ENCODE results near the gene CYTH4.

CYTH4 gene

GRCh38 chr22:37273126-37273845 lies 9.0 kb upstream of the CYTH4 start:
- DNase-seq: no peak

- no peak for DNase-seq
Observed at GRCh38 chr22:37273846-37274225, 8.5 kb upstream of the CYTH4 start.

- no peak for DNase-seq
Observed at GRCh38 chr22:37274380-37274862, 7.9 kb upstream of the CYTH4 start.

- no peak for DNase-seq
Observed at GRCh38 chr22:37275134-37275533, 7.2 kb upstream of the CYTH4 start.

- DNase-seq: no peak
Observed at GRCh38 chr22:37275622-37276021, 6.7 kb upstream of the CYTH4 start.

- DNase-seq: no peak
Observed at GRCh38 chr22:37276776-37277175, 5.5 kb upstream of the CYTH4 start.

GRCh38 chr22:37277384-37277783 lies 4.9 kb upstream of the CYTH4 start:
- no peak for DNase-seq

GRCh38 chr22:37278261-37278660 lies 4.0 kb upstream of the CYTH4 start:
- DNase-seq: no peak

GRCh38 chr22:37279331-37280181 lies 2.8 kb upstream of the CYTH4 start:
- DNase-seq: no peak

- DNase-seq: no peak
Observed at GRCh38 chr22:37280718-37281117, 1.6 kb upstream of the CYTH4 start.

- DNase-seq: no peak
Observed at GRCh38 chr22:37281195-37281594, 1.1 kb upstream of the CYTH4 start.

- DNase-seq: no peak
Observed at GRCh38 chr22:37281646-37282384, 493 bp upstream of the CYTH4 start.

GRCh38 chr22:37283393-37283937 lies 1.2 kb downstream of the CYTH4 start:
- no peak for DNase-seq

- DNase-seq: no peak
Observed at GRCh38 chr22:37284126-37284804, 2.0 kb downstream of the CYTH4 start.

GRCh38 chr22:37284805-37285355 lies 2.6 kb downstream of the CYTH4 start:
- DNase-seq: no peak

GRCh38 chr22:37285937-37286336 lies 3.6 kb downstream of the CYTH4 start:
- no peak for DNase-seq

GRCh38 chr22:37287550-37287951 lies 5.2 kb downstream of the CYTH4 start:
- no peak for DNase-seq

GRCh38 chr22:37288521-37288920 lies 6.2 kb downstream of the CYTH4 start:
- DNase-seq: no peak

- no peak for DNase-seq
Observed at GRCh38 chr22:37289156-37289735, 6.9 kb downstream of the CYTH4 start.

GRCh38 chr22:37290737-37291136 lies 8.4 kb downstream of the CYTH4 start:
- DNase-seq: no peak

GRCh38 chr22:37291559-37292298 lies 9.4 kb downstream of the CYTH4 start:
- no peak for DNase-seq
